Activated T-cell treated with anti-CD3 and anti-CD28 coated beads, Interleukin-2, amount 50 U/mL, for 72 hours (primary cell): ENCODE results near the gene ITPR3. TPM values are rescaled to one million over a fixed set of nuclear protein-coding genes. Genes with fewer than 3 reads are reported as not detected.
A peak's percentile ranks its signal among the peaks of the same experiment; 100 is the strongest.

Source experiments
- ATAC-seq, 2 donors: fragments of 150-1000 bp; cut with Tn5 transposase; replicated peaks in 1 of 2; 2 replicates each; pipeline ENCODE4 v1.10.0; 2021; ENCODE audit warnings: moderate library complexity in 2 of 2, mild to moderate bottlenecking in 1 of 2
- DNase-seq, 2 donors: peaks; one replicate each; pipeline ENCODE4 v3.0.0; 2021 to 2022; ENCODE audit warnings: mixed read lengths in 1 of 2
- H3K27ac Mint-ChIP-seq: one replicate; pipeline ENCODE4 v1.8.0; 2022; ENCODE audit warnings: mild to moderate bottlenecking, moderate library complexity, mixed read lengths
- H3K27me3 Mint-ChIP-seq: one replicate; pipeline ENCODE4 v1.8.0; 2022; ENCODE audit warnings: low read depth, mixed read lengths
- H3K36me3 Mint-ChIP-seq, 2 donors: one replicate each; pipeline ENCODE4 v1.8.0; 2022; ENCODE audit warnings: mixed read lengths in 2 of 2, mild to moderate bottlenecking in 1 of 2; ENCODE audit not compliant: insufficient read depth in 2 of 2
- H3K4me1 Mint-ChIP-seq: one replicate; pipeline ENCODE4 v1.8.0; 2022; ENCODE audit warnings: low read depth, mixed read lengths
- H3K4me3 Mint-ChIP-seq, 2 donors: one replicate each; pipeline ENCODE4 v1.8.0; 2022; ENCODE audit warnings: mild to moderate bottlenecking in 2 of 2, mixed read lengths in 2 of 2, moderate library complexity in 2 of 2
- H3K9me3 Mint-ChIP-seq, 2 donors: one replicate each; pipeline ENCODE4 v1.8.0; 2022; ENCODE audit warnings: mixed read lengths in 2 of 2
- total RNA-seq, 2 donors: library from RNA; stranded (reverse); gene quantifications; one replicate each; pipeline ENCODE4 v1.2.3, GENCODE V29; 2022

Gene ITPR3
- total RNA-seq, 2 donors from 2014 or later, result 49.9 to 52.5 TPM

- Mint-ChIP-seq H3K27ac (no peak overlapping the region), H3K36me3 (peaks cover 3 to 14% of the 10 kb centered on the region in 2 donors), H3K27me3 (no peaks in the 10 kb centered on the region), H3K9me3 (no peaks in the 10 kb centered on the region), H3K4me1 (peaks cover 29% of the 10 kb centered on the region), H3K4me3 (no peak overlapping the region)
- DNase-seq (no peak), ATAC-seq (no peak)
These were observed 92.7 kb downstream of the ITPR3 start for GRCh38 chr6:33713786-33714185.

- DNase-seq (no peak), ATAC-seq (no peak)
- H3K9me3 Mint-ChIP-seq, result no peaks in the 10 kb centered on the region
- H3K27ac Mint-ChIP-seq, result no peak overlapping the region
- H3K36me3 Mint-ChIP-seq, result peaks cover 3 to 11% of the 10 kb centered on the region in 2 donors
- peaks cover 22% of the 10 kb centered on the region for H3K4me1 Mint-ChIP-seq
- H3K4me3 Mint-ChIP-seq, result no peak overlapping the region
- H3K27me3 Mint-ChIP-seq, result no peaks in the 10 kb centered on the region
These were observed 93.4 kb downstream of the ITPR3 start for GRCh38 chr6:33714385-33715040.

GRCh38 chr6:33716379-33716778 lies 95.3 kb downstream of the ITPR3 start:
- Mint-ChIP-seq H3K27ac (no peak overlapping the region), H3K9me3 (no peaks in the 10 kb centered on the region), H3K4me3 (no peak overlapping the region), H3K27me3 (peaks cover 8% of the 10 kb centered on the region), H3K36me3 (no peaks in the 10 kb centered on the region), H3K4me1 (peaks cover 9% of the 10 kb centered on the region)
- DNase-seq, result no peak
- no peak for ATAC-seq

- ATAC-seq (no peak), DNase-seq (no peak)
- peaks cover 2% of the 10 kb centered on the region for H3K4me1 Mint-ChIP-seq
- H3K27ac Mint-ChIP-seq, result no peak overlapping the region
- no peaks in the 10 kb centered on the region for H3K9me3 Mint-ChIP-seq
- H3K27me3 Mint-ChIP-seq, result peaks cover 8% of the 10 kb centered on the region
- no peak overlapping the region for H3K4me3 Mint-ChIP-seq
- H3K36me3 Mint-ChIP-seq, result no peaks in the 10 kb centered on the region
These were observed 95.9 kb downstream of the ITPR3 start for GRCh38 chr6:33716890-33717632.

- DNase-seq (no peak), ATAC-seq (no peak)
- Mint-ChIP-seq H3K4me3 (no peak overlapping the region), H3K4me1 (no peaks in the 10 kb centered on the region), H3K27me3 (peaks cover 8% of the 10 kb centered on the region), H3K36me3 (no peaks in the 10 kb centered on the region), H3K9me3 (no peaks in the 10 kb centered on the region), H3K27ac (no peak overlapping the region)
These were observed 96.9 kb downstream of the ITPR3 start for GRCh38 chr6:33717934-33718455.

GRCh38 chr6:33718713-33719112 lies 97.6 kb downstream of the ITPR3 start:
- no peaks in the 10 kb centered on the region for H3K9me3 Mint-ChIP-seq
- no peak for DNase-seq
- peak in 1 of 2 donors; percentile 47 for ATAC-seq
- H3K4me1 Mint-ChIP-seq, result peaks cover 3% of the 10 kb centered on the region
- no peak overlapping the region for H3K27ac Mint-ChIP-seq
- H3K4me3 Mint-ChIP-seq, result no peak overlapping the region
- peaks cover 12% of the 10 kb centered on the region for H3K27me3 Mint-ChIP-seq
- no peaks in the 10 kb centered on the region for H3K36me3 Mint-ChIP-seq

GRCh38 chr6:33719326-33719987 lies 98.3 kb downstream of the ITPR3 start:
- ATAC-seq, result no peak
- no peak overlapping the region for H3K27ac Mint-ChIP-seq
- peaks cover 14% of the 10 kb centered on the region for H3K27me3 Mint-ChIP-seq
- no peak overlapping the region for H3K4me3 Mint-ChIP-seq
- no peaks in the 10 kb centered on the region for H3K36me3 Mint-ChIP-seq
- DNase-seq, result no peak
- no peaks in the 10 kb centered on the region for H3K9me3 Mint-ChIP-seq
- H3K4me1 Mint-ChIP-seq, result peaks cover 11% of the 10 kb centered on the region

- Mint-ChIP-seq H3K4me3 (no peak overlapping the region), H3K27ac (no peak overlapping the region), H3K9me3 (no peaks in the 10 kb centered on the region), H3K36me3 (no peaks in the 10 kb centered on the region), H3K27me3 (peaks cover 14% of the 10 kb centered on the region), H3K4me1 (peaks cover 15% of the 10 kb centered on the region)
- DNase-seq, result no peak
- no peak for ATAC-seq
These were observed 99.9 kb downstream of the ITPR3 start for GRCh38 chr6:33720998-33721397.

- Mint-ChIP-seq H3K27ac (no peak overlapping the region), H3K27me3 (peaks cover 14% of the 10 kb centered on the region), H3K9me3 (no peaks in the 10 kb centered on the region), H3K36me3 (no peaks in the 10 kb centered on the region), H3K4me1 (peaks cover 15% of the 10 kb centered on the region), H3K4me3 (no peak overlapping the region)
- ATAC-seq, result no peak
- DNase-seq, result no peak
These were observed 100.4 kb downstream of the ITPR3 start for GRCh38 chr6:33721508-33721907.

GRCh38 chr6:33722103-33722623 lies 101.0 kb downstream of the ITPR3 start:
- no peak overlapping the region for H3K27ac Mint-ChIP-seq
- H3K27me3 Mint-ChIP-seq, result peaks cover 14% of the 10 kb centered on the region
- no peaks in the 10 kb centered on the region for H3K36me3 Mint-ChIP-seq
- peaks cover 15% of the 10 kb centered on the region for H3K4me1 Mint-ChIP-seq
- ATAC-seq (no peak), DNase-seq (no peak)
- no peak overlapping the region for H3K4me3 Mint-ChIP-seq
- no peaks in the 10 kb centered on the region for H3K9me3 Mint-ChIP-seq

GRCh38 chr6:33723371-33724085 lies 102.4 kb downstream of the ITPR3 start:
- no peak for ATAC-seq
- no peak overlapping the region for H3K4me3 Mint-ChIP-seq
- no peaks in the 10 kb centered on the region for H3K9me3 Mint-ChIP-seq
- peaks cover 14% of the 10 kb centered on the region for H3K27me3 Mint-ChIP-seq
- peaks cover 15% of the 10 kb centered on the region for H3K4me1 Mint-ChIP-seq
- DNase-seq, result no peak
- H3K27ac Mint-ChIP-seq, result peak overlapping the region; percentile 20
- no peaks in the 10 kb centered on the region for H3K36me3 Mint-ChIP-seq

- Mint-ChIP-seq H3K36me3 (no peaks in the 10 kb centered on the region), H3K4me1 (peaks cover 15% of the 10 kb centered on the region), H3K27ac (peak overlapping the region; percentile 18), H3K9me3 (no peaks in the 10 kb centered on the region), H3K27me3 (peaks cover 14% of the 10 kb centered on the region), H3K4me3 (peak overlapping the region in 1 of 2 donors; percentile 31)
- ATAC-seq (no peak), DNase-seq (no peak)
These were observed 103.2 kb downstream of the ITPR3 start for GRCh38 chr6:33724102-33725023.
